ENCODE measurements around the gene SAMD11. TPM values are rescaled to one million over a fixed set of nuclear protein-coding genes. Genes with fewer than 3 reads are reported as not detected.
A peak's percentile ranks its signal among the peaks of the same experiment; 100 is the strongest.

SAMD11 gene
- total and polyA plus RNA-seq, 2 of the 13 experiments (the other 11 are each of a cell fraction or from before 2014, with no cell fraction given): 0.11 TPM; not detected in 1

GRCh38 chr1:958823-959730 lies 35.4 kb downstream of the SAMD11 start, which contains the start of gene NOC2L (continued):
- TF ChIP-seq, protein P1, sequence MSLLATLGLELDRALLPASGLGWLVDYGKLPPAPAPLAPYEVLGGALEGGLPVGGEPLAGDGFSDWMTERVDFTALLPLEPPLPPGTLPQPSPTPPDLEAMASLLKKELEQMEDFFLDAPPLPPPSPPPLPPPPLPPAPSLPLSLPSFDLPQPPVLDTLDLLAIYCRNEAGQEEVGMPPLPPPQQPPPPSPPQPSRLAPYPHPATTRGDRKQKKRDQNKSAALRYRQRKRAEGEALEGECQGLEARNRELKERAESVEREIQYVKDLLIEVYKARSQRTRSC (CRISPR knock-in tag; IDR thresholded peaks at IDR 0.05; ENCODE audit: low read depth): no peak
- TF ChIP-seq, protein P2, sequence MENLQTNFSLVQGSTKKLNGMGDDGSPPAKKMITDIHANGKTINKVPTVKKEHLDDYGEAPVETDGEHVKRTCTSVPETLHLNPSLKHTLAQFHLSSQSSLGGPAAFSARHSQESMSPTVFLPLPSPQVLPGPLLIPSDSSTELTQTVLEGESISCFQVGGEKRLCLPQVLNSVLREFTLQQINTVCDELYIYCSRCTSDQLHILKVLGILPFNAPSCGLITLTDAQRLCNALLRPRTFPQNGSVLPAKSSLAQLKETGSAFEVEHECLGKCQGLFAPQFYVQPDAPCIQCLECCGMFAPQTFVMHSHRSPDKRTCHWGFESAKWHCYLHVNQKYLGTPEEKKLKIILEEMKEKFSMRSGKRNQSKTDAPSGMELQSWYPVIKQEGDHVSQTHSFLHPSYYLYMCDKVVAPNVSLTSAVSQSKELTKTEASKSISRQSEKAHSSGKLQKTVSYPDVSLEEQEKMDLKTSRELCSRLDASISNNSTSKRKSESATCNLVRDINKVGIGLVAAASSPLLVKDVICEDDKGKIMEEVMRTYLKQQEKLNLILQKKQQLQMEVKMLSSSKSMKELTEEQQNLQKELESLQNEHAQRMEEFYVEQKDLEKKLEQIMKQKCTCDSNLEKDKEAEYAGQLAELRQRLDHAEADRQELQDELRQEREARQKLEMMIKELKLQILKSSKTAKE (CRISPR knock-in tag; IDR thresholded peaks at IDR 0.05; ENCODE audit: borderline replicate concordance): 0 out of 2 replicates have a peak, but pooled peaks have one; percentile 17
- TF ChIP-seq DR1 (CRISPR knock-in tag; IDR thresholded peaks at IDR 0.05) (peak; percentile 20; the same call in 1 of the 2 replicates), ZNF547 (CRISPR knock-in tag; IDR thresholded peaks at IDR 0.05) (no peak; the same call in 1 of the 2 replicates), ZNF292 (CRISPR knock-in tag; IDR thresholded peaks at IDR 0.05; ENCODE audit: borderline replicate concordance, low read depth) (no peak), CBX2 (IDR thresholded peaks at IDR 0.05; ENCODE audit: low read depth, low read length) (no peak), CBX2 (CRISPR knock-in tag; IDR thresholded peaks at IDR 0.05; ENCODE audit: low read depth) (no peak), ARNT (IDR thresholded peaks at IDR 0.05) (no peak), GLI4 (CRISPR knock-in tag; IDR thresholded peaks at IDR 0.05; ENCODE audit: borderline replicate concordance) (no peak), ZNF704 (CRISPR knock-in tag; IDR thresholded peaks at IDR 0.05; ENCODE audit: borderline replicate concordance) (peak; percentile 78; the same call in 1 of the 2 replicates), JUND (CRISPR knock-in tag; IDR thresholded peaks at IDR 0.05) (0 out of 2 replicates have a peak, but pooled peaks have one; percentile 21), ZBTB2 (CRISPR knock-in tag; IDR thresholded peaks at IDR 0.05; ENCODE audit: low read depth) (peak; percentile 92), ZNF556 (CRISPR knock-in tag; IDR thresholded peaks at IDR 0.05; ENCODE audit: borderline replicate concordance) (0 out of 2 replicates have a peak, but pooled peaks have one; percentile 18), RAD51 (IDR thresholded peaks at IDR 0.05; ENCODE audit: borderline replicate concordance) (no peak), ZBTB43 (CRISPR knock-in tag; conservative IDR thresholded peaks at IDR 0.05) (0 out of 2 replicates have a peak, but pooled peaks have one; percentile 38), RORA (CRISPR knock-in tag; IDR thresholded peaks at IDR 0.05) (no peak)
- TF ChIP-seq, protein P3, sequence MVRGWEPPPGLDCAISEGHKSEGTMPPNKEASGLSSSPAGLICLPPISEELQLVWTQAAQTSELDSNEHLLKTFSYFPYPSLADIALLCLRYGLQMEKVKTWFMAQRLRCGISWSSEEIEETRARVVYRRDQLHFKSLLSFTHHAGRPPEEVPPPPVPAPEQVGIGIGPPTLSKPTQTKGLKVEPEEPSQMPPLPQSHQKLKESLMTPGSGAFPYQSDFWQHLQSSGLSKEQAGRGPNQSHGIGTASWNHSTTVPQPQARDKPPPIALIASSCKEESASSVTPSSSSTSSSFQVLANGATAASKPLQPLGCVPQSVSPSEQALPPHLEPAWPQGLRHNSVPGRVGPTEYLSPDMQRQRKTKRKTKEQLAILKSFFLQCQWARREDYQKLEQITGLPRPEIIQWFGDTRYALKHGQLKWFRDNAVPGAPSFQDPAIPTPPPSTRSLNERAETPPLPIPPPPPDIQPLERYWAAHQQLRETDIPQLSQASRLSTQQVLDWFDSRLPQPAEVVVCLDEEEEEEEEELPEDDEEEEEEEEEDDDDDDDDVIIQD (CRISPR knock-in tag; IDR thresholded peaks at IDR 0.05; ENCODE audit: low read depth): no peak

Measured in HepG2 (cell line).